Activated CD8-positive, alpha-beta T cell treated with anti-CD3 and anti-CD28 coated beads, Interleukin-2, amount 10 ng/mL, durations not matched to agents 7 days and 5 days (primary cell): Measurements from ENCODE around the gene MT1H. TPM values are rescaled to one million over a fixed set of nuclear protein-coding genes. Genes with fewer than 3 reads are reported as not detected.

Source experiments
- ATAC-seq: fragments of 150-1000 bp; cut with Tn5 transposase; one replicate; pipeline ENCODE4 v1.10.0; 2021; ENCODE audit warnings: moderate library complexity
- CTCF ChIA-PET: fragments of 350-600 bp; sonication (Branson Sonifier 250); formaldehyde crosslinking; loops from one replicate; lab custom pipeline; 2021; ENCODE audit warnings: antibody characterized with exemption; lab: Charles Lee
- POLR2A ChIA-PET: fragments of 350-600 bp; sonication (Branson Sonifier 250); formaldehyde crosslinking; loops from one replicate; lab custom pipeline; 2021; ENCODE audit warnings: antibody characterized with exemption; lab: Charles Lee
- DNase-seq: peaks from one replicate; pipeline ENCODE4 v3.0.0-alpha.2; 2020
- H3K27ac Mint-ChIP-seq: one replicate; pipeline ENCODE4 v1.8.0; 2021; ENCODE audit warnings: mild to moderate bottlenecking, mixed read lengths
- H3K27me3 Mint-ChIP-seq: one replicate; pipeline ENCODE4 v1.8.0; 2021; ENCODE audit warnings: low read depth, mixed read lengths
- H3K36me3 Mint-ChIP-seq: one replicate; pipeline ENCODE4 v1.8.0; 2021; ENCODE audit warnings: low read depth, mixed read lengths
- H3K4me1 Mint-ChIP-seq: one replicate; pipeline ENCODE4 v1.8.0; 2021; ENCODE audit warnings: low read depth, mixed read lengths
- H3K4me3 Mint-ChIP-seq: one replicate; pipeline ENCODE4 v1.8.0; 2021; ENCODE audit warnings: mild to moderate bottlenecking, mixed read lengths
- H3K9me3 Mint-ChIP-seq: one replicate; pipeline ENCODE4 v1.8.0; 2022; ENCODE audit warnings: mixed read lengths; ENCODE audit not compliant: insufficient read depth
- total RNA-seq, 2 experiments: library from RNA; stranded (reverse); gene quantifications; one replicate each; pipeline ENCODE4 v1.2.3, GENCODE V29; 2021

MT1H gene
- total RNA-seq, 2 experiments from 2014 or later = 0.84 to 1.9 TPM

- H3K27ac Mint-ChIP-seq = no peak within 1 kb of the TSS
- H3K4me3 Mint-ChIP-seq = peak within 1 kb of the TSS; percentile 62
- H3K4me1 Mint-ChIP-seq = peaks cover 38% of the 10 kb centered on the region
- H3K27me3 Mint-ChIP-seq = peaks cover 88% of the 10 kb centered on the region
- CTCF ChIA-PET = interaction anchor here (0.9 kb wide), 1 partner anchor 64 kb away, joined by 3 read pairs; no protein-coding TSS in a partner anchor
- no peaks in the 10 kb centered on the region for H3K9me3 Mint-ChIP-seq
- POLR2A ChIA-PET = no interaction called here
- ATAC-seq (peak; percentile 54), DNase-seq (no peak)
- H3K36me3 Mint-ChIP-seq = no peaks in the 10 kb centered on the region
Observed at GRCh38 chr16:56637814-56638750, 31.5 kb upstream of the MT1H start, which contains the start of gene MT1A. TSS of gene MT1A (plus strand) at chr16:56638666. CDS start at chr16:56638739, 73 bp downstream.

GRCh38 chr16:56639045-56639444 lies 30.6 kb upstream of the MT1H start:
- H3K36me3 Mint-ChIP-seq = no peaks in the 10 kb centered on the region

GRCh38 chr16:56640076-56640475 lies 29.5 kb upstream of the MT1H start:
- Mint-ChIP-seq H3K27ac (no peak overlapping the region), H3K4me1 (peaks cover 47% of the 10 kb centered on the region)
- POLR2A ChIA-PET = interaction anchor here (1.0 to 1.9 kb wide), 2 partner anchors 12 to 15 kb away, joined by 3 to 7 read pairs; partner anchors contain the start of gene MT1E

More at GRCh38 chr16:56639045-56639444, 30.6 kb upstream of the MT1H start:
- no peak for ATAC-seq
- Mint-ChIP-seq H3K9me3 (no peaks in the 10 kb centered on the region), H3K27ac (no peak overlapping the region), H3K27me3 (peaks cover 81% of the 10 kb centered on the region), H3K4me1 (peaks cover 47% of the 10 kb centered on the region), H3K4me3 (no peak overlapping the region)
- ChIA-PET CTCF (no interaction called here), POLR2A (interaction anchor here (1.0 kb wide), 1 partner anchor 11 kb away, joined by 3 read pairs; no protein-coding TSS in a partner anchor)
- DNase-seq = no peak

GRCh38 chr16:56641166-56641565 lies 28.4 kb upstream of the MT1H start:
- no peak overlapping the region for H3K4me3 Mint-ChIP-seq
- DNase-seq (no peak), ATAC-seq (no peak)
- H3K27ac Mint-ChIP-seq = no peak overlapping the region
- ChIA-PET POLR2A (interaction anchor here (1.9 kb wide), 1 partner anchor 16 kb away, joined by 7 read pairs; the partner anchor contains the start of gene MT1E), CTCF (interaction anchor here (0.6 to 3.6 kb wide), 5 partner anchors 11 to 64 kb away, joined by 3 to 19 read pairs (median 4); partner anchors contain the start of gene MT1X)
- peaks cover 72% of the 10 kb centered on the region for H3K27me3 Mint-ChIP-seq
- H3K4me1 Mint-ChIP-seq = peaks cover 39% of the 10 kb centered on the region
- no peaks in the 10 kb centered on the region for H3K36me3 Mint-ChIP-seq
- H3K9me3 Mint-ChIP-seq = no peaks in the 10 kb centered on the region

More at GRCh38 chr16:56640076-56640475, 29.5 kb upstream of the MT1H start:
- no peak overlapping the region for H3K4me3 Mint-ChIP-seq
- H3K9me3 Mint-ChIP-seq = no peaks in the 10 kb centered on the region
- ATAC-seq (no peak), DNase-seq (no peak)
- H3K36me3 Mint-ChIP-seq = no peaks in the 10 kb centered on the region
- CTCF ChIA-PET = interaction anchor here (0.9 kb wide), 1 partner anchor 61 kb away, joined by 4 read pairs; no protein-coding TSS in a partner anchor
- peaks cover 73% of the 10 kb centered on the region for H3K27me3 Mint-ChIP-seq

GRCh38 chr16:56643080-56643778 lies 26.4 kb upstream of the MT1H start:
- Mint-ChIP-seq H3K4me1 (peaks cover 28% of the 10 kb centered on the region), H3K36me3 (no peaks in the 10 kb centered on the region), H3K4me3 (peak overlapping the region; percentile 66), H3K27ac (no peak overlapping the region), H3K27me3 (peaks cover 69% of the 10 kb centered on the region), H3K9me3 (no peaks in the 10 kb centered on the region)
- ATAC-seq (peak; percentile 100), DNase-seq (peak; percentile 87)
- CTCF ChIA-PET = interaction anchor here (0.8 to 5.4 kb wide), 27 partner anchors 9 to 129 kb away, joined by 3 to 34 read pairs (median 4); partner anchors contain the start of genes MT1B and MT2A
- POLR2A ChIA-PET = interaction anchor here (1.2 to 1.8 kb wide), 5 partner anchors 13 to 40 kb away, joined by 3 to 12 read pairs (median 4); partner anchors contain the start of genes MT1E, MT1F, MT1X and MT2A

GRCh38 chr16:56643833-56644232 lies 25.8 kb upstream of the MT1H start:
- DNase-seq = no peak
- no peak overlapping the region for H3K27ac Mint-ChIP-seq
- ATAC-seq = no peak
- peaks cover 71% of the 10 kb centered on the region for H3K27me3 Mint-ChIP-seq
- H3K4me3 Mint-ChIP-seq = peak overlapping the region; percentile 66
- no peaks in the 10 kb centered on the region for H3K9me3 Mint-ChIP-seq
- ChIA-PET CTCF (interaction anchor here (0.8 to 5.4 kb wide), 26 partner anchors 9 to 130 kb away, joined by 3 to 34 read pairs (median 4); partner anchors contain the start of genes MT1B and MT2A), POLR2A (interaction anchor here (1.2 to 1.8 kb wide), 5 partner anchors 13 to 39 kb away, joined by 3 to 12 read pairs (median 4); partner anchors contain the start of genes MT1E, MT1F, MT1X and MT2A)
- peaks cover 25% of the 10 kb centered on the region for H3K4me1 Mint-ChIP-seq
- no peaks in the 10 kb centered on the region for H3K36me3 Mint-ChIP-seq

GRCh38 chr16:56645311-56645710 lies 24.3 kb upstream of the MT1H start:
- no peak for ATAC-seq
- POLR2A ChIA-PET = no interaction called here
- Mint-ChIP-seq H3K4me3 (no peak overlapping the region), H3K27ac (no peak overlapping the region), H3K36me3 (no peaks in the 10 kb centered on the region), H3K27me3 (peaks cover 62% of the 10 kb centered on the region), H3K9me3 (no peaks in the 10 kb centered on the region), H3K4me1 (peaks cover 25% of the 10 kb centered on the region)
- CTCF ChIA-PET = interaction anchor here (1.4 to 5.4 kb wide), 2 partner anchors 28 to 56 kb away, joined by 6 to 34 read pairs; no protein-coding TSS in a partner anchor
- no peak for DNase-seq

GRCh38 chr16:56645838-56646237 lies 23.8 kb upstream of the MT1H start:
- Mint-ChIP-seq H3K27ac (no peak overlapping the region), H3K36me3 (no peaks in the 10 kb centered on the region), H3K27me3 (peaks cover 58% of the 10 kb centered on the region), H3K9me3 (no peaks in the 10 kb centered on the region), H3K4me1 (peaks cover 25% of the 10 kb centered on the region), H3K4me3 (no peak overlapping the region)
- POLR2A ChIA-PET = no interaction called here
- CTCF ChIA-PET = interaction anchor here (1.0 to 5.4 kb wide), 3 partner anchors 27 to 56 kb away, joined by 3 to 34 read pairs (median 6); no protein-coding TSS in a partner anchor
- ATAC-seq (no peak), DNase-seq (no peak)

GRCh38 chr16:56647641-56648431 lies 21.8 kb upstream of the MT1H start:
- Mint-ChIP-seq H3K27ac (no peak overlapping the region), H3K9me3 (no peaks in the 10 kb centered on the region), H3K36me3 (no peaks in the 10 kb centered on the region), H3K27me3 (peaks cover 58% of the 10 kb centered on the region), H3K4me3 (no peak overlapping the region), H3K4me1 (peaks cover 16% of the 10 kb centered on the region)
- DNase-seq (no peak), ATAC-seq (no peak)
- ChIA-PET CTCF (interaction anchor here (1.3 to 5.4 kb wide), 2 partner anchors 8 to 54 kb away, joined by 3 to 34 read pairs; no protein-coding TSS in a partner anchor), POLR2A (no interaction called here)

- H3K9me3 Mint-ChIP-seq = no peaks in the 10 kb centered on the region
- ChIA-PET CTCF (interaction anchor here (0.9 to 1.4 kb wide), 2 partner anchors 12 to 53 kb away, joined by 4 read pairs; no protein-coding TSS in a partner anchor), POLR2A (no interaction called here)
- H3K27me3 Mint-ChIP-seq = peaks cover 62% of the 10 kb centered on the region
- no peak for DNase-seq
- no peak overlapping the region for H3K4me3 Mint-ChIP-seq
- no peak overlapping the region for H3K27ac Mint-ChIP-seq
- H3K4me1 Mint-ChIP-seq = peaks cover 3% of the 10 kb centered on the region
- no peaks in the 10 kb centered on the region for H3K36me3 Mint-ChIP-seq
- ATAC-seq = no peak
Observed at GRCh38 chr16:56649271-56649670, 20.3 kb upstream of the MT1H start.
